ENCODE data around the gene FLT3LG. TPM values are rescaled to one million over a fixed set of nuclear protein-coding genes. Genes with fewer than 3 reads are reported as not detected.

FLT3LG gene
- total and polyA plus RNA-seq, 12 donors: 1.6 to 14.8 (median 3.7) TPM

- Histone ChIP-seq H3K9me3 (no peaks in the 10 kb centered on the region), H3K27me3 (no peaks in the 10 kb centered on the region), H3K27ac (peak overlapping the region in 5 of 10 donors; percentile 44 to 93 (median 92)), H3K4me3 (peak overlapping the region in 3 of 10 donors; percentile 11 to 70 (median 67)), H3K36me3 (peaks cover 0 to 14% (median 0%) of the 10 kb centered on the region in 9 donors), H3K4me1 (peaks cover 0 to 29% (median 13%) of the 10 kb centered on the region in 9 donors)
- intact Hi-C loops (cut with DNase I): loop anchor here in 1 of 10 donors (2.0 kb wide), 1 partner anchor 67 kb away; no protein-coding TSS in a partner anchor
- ATAC-seq: no peak
- 63 to 74% methylated on average over 15 of the region's 15 CpGs for WGBS, 2 donors
- no peak for DNase-seq
- TF ChIP-seq CTCF (IDR thresholded peaks at IDR 0.05): no peak
These were observed 1.3 kb downstream of the FLT3LG start for GRCh38 chr19:49475191-49475917.

GRCh38 chr19:49475995-49476880, 2.2 kb downstream of the FLT3LG start:
- intact Hi-C loops (cut with DNase I): loop anchor here in 1 of 10 donors (2.0 kb wide), 1 partner anchor 67 kb away; no protein-coding TSS in a partner anchor
- DNase-seq (peak in 1 of 2 donors; percentile 52), ATAC-seq (peak in 1 of 8 donors; percentile 25)
- H3K27me3 ChIP-seq: no peaks in the 10 kb centered on the region
- H3K27ac ChIP-seq: peak overlapping the region in 1 of 10 donors; percentile 92
- WGBS, 2 donors: 51 to 53% methylated on average over 27 of the region's 27 CpGs
- peaks cover 0 to 14% (median 0%) of the 10 kb centered on the region in 9 donors for H3K36me3 ChIP-seq
- no peaks in the 10 kb centered on the region for H3K9me3 ChIP-seq
- H3K4me1 ChIP-seq: peaks cover 0 to 29% (median 13%) of the 10 kb centered on the region in 9 donors
- H3K4me3 ChIP-seq: peak overlapping the region in 1 of 10 donors; percentile 70
- TF ChIP-seq CTCF (IDR thresholded peaks at IDR 0.05): peak in 8 of 9 donors; percentile 5 to 46 (median 27)

- intact Hi-C loops (cut with DNase I): no loop called here
- no peak for TF ChIP-seq CTCF (IDR thresholded peaks at IDR 0.05)
- no peak overlapping the region for H3K4me3 ChIP-seq
- WGBS, 2 donors: 91 to 94% methylated on average over 14 of the region's 14 CpGs
- ATAC-seq (peak in 1 of 8 donors; percentile 9), DNase-seq (no peak)
- H3K36me3 ChIP-seq: peaks cover 0 to 46% (median 0%) of the 10 kb centered on the region in 9 donors
- H3K27ac ChIP-seq: no peak overlapping the region
- no peaks in the 10 kb centered on the region for H3K9me3 ChIP-seq
- no peaks in the 10 kb centered on the region for H3K27me3 ChIP-seq
- H3K4me1 ChIP-seq: peaks cover 0 to 10% (median 0%) of the 10 kb centered on the region in 9 donors
These were observed 6.1 kb downstream of the FLT3LG start for GRCh38 chr19:49479975-49480628.
